A549 (cell line): ENCODE measurements around the gene RIMBP2. TPM values are rescaled to one million over a fixed set of nuclear protein-coding genes. Genes with fewer than 3 reads are reported as not detected.

Experiments used
- ATAC-seq, 2 experiments: fragments of 200-7000 bp in 1 of 2; fragments of >200 bp in 1 of 2; cut with Nextera tagmentation in 1 of 2; cut with Tn5 transposase in 1 of 2; 3 replicates each; pipeline versions ENCODE4 v1.8.0 to v1.9.1; 2018 to 2020; ENCODE audit warnings: mild to moderate bottlenecking in 1 of 2, moderate library complexity in 1 of 2
- CTCF ChIA-PET: fragments of 300-600 bp; sonication (Branson Sonifier 250); formaldehyde crosslinking; extraction: SDS; loops from one replicate; lab custom pipeline; 2021; ENCODE audit warnings: antibody characterized with exemption, inconsistent platforms; lab: Yijun Ruan, JAX
- POLR2A ChIA-PET: fragments of 350-600 bp; formaldehyde crosslinking; extraction: SDS; loops from one replicate; lab custom pipeline; 2021; ENCODE audit warnings: antibody characterized with exemption, inconsistent platforms; lab: Yijun Ruan, JAX
- DNase-seq, 2 experiments: peaks; one replicate each; pipeline versions ENCODE4 v3.0.0 to v3.0.0-alpha.2; 2011 to 2016; ENCODE audit warnings: low read depth in 1 of 2, low spot score in 1 of 2
- FAIRE-seq: peaks from 2 replicates; lab custom pipeline; 2011; peaks lifted over from hg19 to GRCh38; lab: Jason Lieb, UNC
- H3K27ac ChIP-seq, 2 experiments: fragments of >200 bp; sonication (Bioruptor Twin); formaldehyde crosslinking; 3 replicates each; pipeline ENCODE4 v1.5.1; 2016 to 2017
- H3K4me1 ChIP-seq: fragments of >200 bp; sonication (Bioruptor Twin); formaldehyde crosslinking; 3 replicates; pipeline ENCODE4 v1.6.1; 2016
- H3K4me2 ChIP-seq: fragments of >200 bp; sonication (Bioruptor Twin); formaldehyde crosslinking; 3 replicates; pipeline ENCODE4 v1.6.1; 2016
- H3K4me3 ChIP-seq: fragments of >200 bp; sonication (Bioruptor Twin); formaldehyde crosslinking; 3 replicates; pipeline ENCODE4 v1.5.1; 2016
- H3K9me3 ChIP-seq: fragments of >200 bp; sonication (Bioruptor Twin); formaldehyde crosslinking; 3 replicates; pipeline ENCODE4 v1.6.1; 2016
- CEBPB ChIP-seq, 2 experiments: fragments of >200 bp in 1 of 2; sonication (Bioruptor Twin) in 1 of 2; formaldehyde crosslinking in 1 of 2; IDR thresholded peaks; 2 replicates each; pipeline ENCODE4 v1.6.1; 2012 to 2016
- EHF ChIP-seq: fragments of 250-450 bp; sonication (Bioruptor Pico); IDR thresholded peaks from 2 replicates; pipeline ENCODE4 v1.5.0; 2020; ENCODE audit warnings: mild to moderate bottlenecking
- HES2 ChIP-seq: fragments of >200 bp; sonication (Bioruptor Twin); formaldehyde crosslinking; IDR thresholded peaks from 2 replicates; pipeline ENCODE4 v1.6.1; 2016
- HEYL ChIP-seq: fragments of 250-450 bp; sonication (Bioruptor Pico); IDR thresholded peaks from 2 replicates; pipeline ENCODE4 v1.8.0; 2021; ENCODE audit warnings: mild to moderate bottlenecking, moderate library complexity
- HOXB13 ChIP-seq: fragments of 250-450 bp; sonication (Bioruptor Pico); IDR thresholded peaks from 2 replicates; pipeline ENCODE4 v1.5.0; 2020; ENCODE audit warnings: low read depth, mild to moderate bottlenecking, moderate library complexity
- JUNB ChIP-seq: fragments of >200 bp; sonication (Bioruptor Twin); formaldehyde crosslinking; IDR thresholded peaks from 2 replicates; pipeline ENCODE4 v1.6.1; 2016
- KDM1A ChIP-seq: fragments of 200-600 bp; sonication (generic); IDR thresholded peaks from 2 replicates; pipeline ENCODE4 v1.6.1; 2016; ENCODE audit warnings: low read depth, mild to moderate bottlenecking
- MAX ChIP-seq: IDR thresholded peaks from 2 replicates; pipeline ENCODE4 v1.6.1; 2012
- MAZ ChIP-seq: fragments of 150-350 bp; IDR thresholded peaks from 2 replicates; pipeline ENCODE4 v1.6.1; 2014; ENCODE audit warnings: antibody characterized with exemption, low read depth, low read length, borderline replicate concordance
- MYC ChIP-seq: IDR thresholded peaks from 2 replicates; pipeline ENCODE4 v1.6.1; 2012; ENCODE audit warnings: mild to moderate bottlenecking, inconsistent platforms, low read length, improper control_type of control experiment, borderline replicate concordance
- PBX3 ChIP-seq: IDR thresholded peaks from 2 replicates; pipeline ENCODE4 v1.6.1; 2012
- POLR2A ChIP-seq: IDR thresholded peaks from 2 replicates; pipeline ENCODE4 v1.6.1; 2012; ENCODE audit warnings: mild to moderate bottlenecking, low read length
- RAD21 ChIP-seq, 2 experiments: fragments of >200 bp in 1 of 2; sonication (Bioruptor Twin) in 1 of 2; formaldehyde crosslinking in 1 of 2; IDR thresholded peaks in 1 of 2; conservative IDR thresholded peaks in 1 of 2; 2 replicates in 1 of 2; 3 replicates in 1 of 2; pipeline ENCODE4 v1.6.1; 2012 to 2018; ENCODE audit warnings: inconsistent platforms in 1 of 2
- RNF2 ChIP-seq: fragments of 200-600 bp; sonication (generic); IDR thresholded peaks from 2 replicates; pipeline ENCODE4 v1.6.1; 2016; ENCODE audit warnings: low read depth, mild to moderate bottlenecking, antibody characterized with exemption, moderate library complexity, borderline replicate concordance
- SMC3 ChIP-seq: fragments of >200 bp; sonication (Bioruptor Twin); formaldehyde crosslinking; IDR thresholded peaks from 3 replicates; pipeline ENCODE4 v1.6.1; 2018; ENCODE audit warnings: inconsistent platforms
- TFCP2L1 ChIP-seq: fragments of 250-450 bp; sonication (Bioruptor Pico); IDR thresholded peaks from 2 replicates; pipeline ENCODE4 v1.5.0; 2021; ENCODE audit warnings: mild to moderate bottlenecking
- TP53 ChIP-seq: fragments of 250-450 bp; sonication (Bioruptor Pico); IDR thresholded peaks from 2 replicates; pipeline ENCODE4 v1.5.0; 2021; ENCODE audit warnings: mild to moderate bottlenecking, moderate library complexity
- WGBS: methylation state at CpG from one replicate; pipeline ENCODE4 v1.1.6; 2017; ENCODE audit errors: missing lambda C conversion rate; 5-methylcytosine and 5-hydroxymethylcytosine counted together
- polyA plus RNA-seq, 4 experiments: library from polyadenylated mRNA; depleted of rRNA in 3 of 4; stranded (reverse); fragments of >200 nt; fragmentation: RNase III in 1 of 4; extraction: RNeasy Plus Mini Kit Qiagen cat#74134 plus additional on column Dnase treatment in 1 of 4; gene quantifications; 2 replicates in 3 of 4; 3 replicates in 1 of 4; pipeline ENCODE4 v1.2.3, GENCODE V29; 2011 to 2017
- TF ChIP-seq, protein P1 (sequence below): fragments of 250-450 bp; sonication (Bioruptor Pico); IDR thresholded peaks from 2 replicates; pipeline ENCODE4 v1.5.0; 2021; ENCODE audit warnings: mild to moderate bottlenecking, moderate library complexity, borderline replicate concordance

The RIMBP2 gene
- polyA plus RNA-seq, 2 of the 4 experiments (the other 2 are of a cell fraction): not detected

GRCh38 chr12:130683811-130684210 is 32.3 kb downstream of the RIMBP2 start:
- ATAC-seq: no peak
- no peak overlapping the region for H3K4me3 ChIP-seq
- CTCF ChIA-PET: no interaction called here
- POLR2A ChIA-PET: no interaction called here
- H3K4me1 ChIP-seq: no peaks in the 10 kb centered on the region
- H3K27ac ChIP-seq: no peak overlapping the region
- no peaks in the 10 kb centered on the region; the same call in 2 of the 3 replicates for H3K9me3 ChIP-seq
- H3K4me2 ChIP-seq: no peak overlapping the region
- DNase-seq: no peak
- no peak for TF ChIP-seq KDM1A
- TF ChIP-seq MAX: no peak
- no peak for TF ChIP-seq CEBPB (IDR thresholded peaks at IDR 0.05)
- TF ChIP-seq TFCP2L1 (CRISPR knock-in tag): no peak
- TF ChIP-seq SMC3: no peak
- no peak for TF ChIP-seq TP53 (CRISPR knock-in tag)
- TF ChIP-seq POLR2A: no peak
- TF ChIP-seq MYC: no peak
- no peak for TF ChIP-seq HOXB13 (CRISPR knock-in tag)
- 1% methylated on average over 3 of the region's 3 CpGs for WGBS
- FAIRE-seq: no peak

GRCh38 chr12:130683080-130683479 is 33.0 kb downstream of the RIMBP2 start:
- 9% methylated on average over 7 of the region's 7 CpGs for WGBS
- no peak overlapping the region for H3K27ac ChIP-seq
- TF ChIP-seq JUNB: no peak
- H3K4me3 ChIP-seq: no peak overlapping the region
- H3K9me3 ChIP-seq: no peaks in the 10 kb centered on the region; the same call in 2 of the 3 replicates
- ChIA-PET CTCF (no interaction called here), POLR2A (no interaction called here)
- DNase-seq: no peak
- no peak overlapping the region for H3K4me2 ChIP-seq
- ATAC-seq: no peak; a peak in 1 of 6 replicates
- H3K4me1 ChIP-seq: no peaks in the 10 kb centered on the region
- FAIRE-seq: no peak

- no peak overlapping the region for H3K27ac ChIP-seq
- CTCF ChIA-PET: no interaction called here
- H3K4me3 ChIP-seq: no peak overlapping the region
Measured at GRCh38 chr12:130680451-130680990, 35.6 kb downstream of the RIMBP2 start.

GRCh38 chr12:130677957-130678558 is 38.0 kb downstream of the RIMBP2 start:
- POLR2A ChIA-PET: no interaction called here
- CTCF ChIA-PET: no interaction called here
- H3K4me3 ChIP-seq: no peak overlapping the region
- FAIRE-seq (no peak), DNase-seq (no peak), ATAC-seq (no peak)
- H3K4me2 ChIP-seq: no peak overlapping the region
- no peaks in the 10 kb centered on the region; the same call in 2 of the 3 replicates for H3K9me3 ChIP-seq
- no peak overlapping the region for H3K27ac ChIP-seq
- WGBS: 47% methylated on average over 23 of the region's 23 CpGs
- H3K4me1 ChIP-seq: no peaks in the 10 kb centered on the region
- TF ChIP-seq SMC3: no peak
- TF ChIP-seq HEYL (CRISPR knock-in tag): no peak
- TF ChIP-seq HES2: no peak
- TF ChIP-seq EHF: no peak
- no peak for TF ChIP-seq JUNB
- TF ChIP-seq, protein P1, sequence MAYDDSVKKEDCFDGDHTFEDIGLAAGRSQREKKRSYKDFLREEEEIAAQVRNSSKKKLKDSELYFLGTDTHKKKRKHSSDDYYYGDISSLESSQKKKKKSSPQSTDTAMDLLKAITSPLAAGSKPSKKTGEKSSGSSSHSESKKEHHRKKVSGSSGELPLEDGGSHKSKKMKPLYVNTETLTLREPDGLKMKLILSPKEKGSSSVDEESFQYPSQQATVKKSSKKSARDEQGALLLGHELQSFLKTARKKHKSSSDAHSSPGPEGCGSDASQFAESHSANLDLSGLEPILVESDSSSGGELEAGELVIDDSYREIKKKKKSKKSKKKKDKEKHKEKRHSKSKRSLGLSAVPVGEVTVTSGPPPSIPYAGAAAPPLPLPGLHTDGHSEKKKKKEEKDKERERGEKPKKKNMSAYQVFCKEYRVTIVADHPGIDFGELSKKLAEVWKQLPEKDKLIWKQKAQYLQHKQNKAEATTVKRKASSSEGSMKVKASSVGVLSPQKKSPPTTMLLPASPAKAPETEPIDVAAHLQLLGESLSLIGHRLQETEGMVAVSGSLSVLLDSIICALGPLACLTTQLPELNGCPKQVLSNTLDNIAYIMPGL: no peak
- no peak for TF ChIP-seq MYC
- TF ChIP-seq RNF2: no peak
- no peak for TF ChIP-seq RAD21 (conservative IDR thresholded peaks at IDR 0.05 in 1 of 2, IDR thresholded peaks at IDR 0.05 in 1 of 2)

More at GRCh38 chr12:130680451-130680990, 35.6 kb downstream of the RIMBP2 start:
- POLR2A ChIA-PET: no interaction called here
- TF ChIP-seq HEYL (CRISPR knock-in tag) (no peak), JUNB (no peak), PBX3 (no peak), MAZ (no peak)
- DNase-seq: no peak
- ATAC-seq: peak in 1 of 2 experiments; percentile 46; a peak in 3 of 6 replicates
- H3K4me2 ChIP-seq: no peak overlapping the region
- no peaks in the 10 kb centered on the region for H3K4me1 ChIP-seq
- 40% methylated on average over 14 of the region's 15 CpGs for WGBS
- no peaks in the 10 kb centered on the region; the same call in 2 of the 3 replicates for H3K9me3 ChIP-seq
- no peak for FAIRE-seq
